Progenitor cell of endocrine pancreas (in vitro differentiated cells): ENCODE measurements around the gene TWIST2. TPM values are rescaled to one million over a fixed set of nuclear protein-coding genes. Genes with fewer than 3 reads are reported as not detected.

Source experiments
- DNase-seq: peaks from one replicate; pipeline ENCODE4 v3.0.0; 2021; ENCODE audit warnings: low spot score; ENCODE audit not compliant: unreplicated experiment
- H3K27ac Mint-ChIP-seq: 2 replicates; pipeline ENCODE4 v1.8.0; 2021; ENCODE audit warnings: mild to moderate bottlenecking, moderate library complexity, mixed read lengths
- H3K27me3 Mint-ChIP-seq: 2 replicates; pipeline ENCODE4 v1.8.0; 2021; ENCODE audit warnings: mixed read lengths
- H3K36me3 Mint-ChIP-seq: 2 replicates; pipeline ENCODE4 v1.8.0; 2022; ENCODE audit warnings: mixed read lengths; ENCODE audit not compliant: insufficient read depth
- H3K4me1 Mint-ChIP-seq: 2 replicates; pipeline ENCODE4 v1.8.0; 2021; ENCODE audit warnings: low read depth, mixed read lengths
- H3K4me3 Mint-ChIP-seq: 2 replicates; pipeline ENCODE4 v1.8.0; 2021; ENCODE audit warnings: low read depth, mild to moderate bottlenecking, moderate library complexity, mixed read lengths
- H3K9me3 Mint-ChIP-seq: 2 replicates; pipeline ENCODE4 v1.8.0; 2021; ENCODE audit warnings: low read depth, mixed read lengths
- CTCF ChIP-seq: fragments of 200-600 bp; sonication (generic); IDR thresholded peaks from one replicate; pipeline ENCODE4 v1.5.0; 2021; ENCODE audit warnings: antibody characterized with exemption, mild to moderate bottlenecking; ENCODE audit not compliant: unreplicated experiment
- total RNA-seq: library from RNA; stranded (reverse); gene quantifications from 2 replicates; pipeline ENCODE4 v1.2.1, GENCODE V29; 2021

Gene TWIST2
- total RNA-seq, 1 donor from 2014 or later, result not detected

- Mint-ChIP-seq H3K27me3 (peaks cover 12% of the 10 kb centered on the region), H3K4me3 (no peak overlapping the region), H3K4me1 (no peaks in the 10 kb centered on the region), H3K27ac (no peak overlapping the region), H3K36me3 (no peaks in the 10 kb centered on the region), H3K9me3 (no peaks in the 10 kb centered on the region)
- DNase-seq, result no peak
- TF ChIP-seq CTCF, result no peak
Measured at GRCh38 chr2:238903141-238903540, 55.3 kb downstream of the TWIST2 start.

- H3K9me3 Mint-ChIP-seq, result no peaks in the 10 kb centered on the region
- no peak for DNase-seq
- H3K36me3 Mint-ChIP-seq, result no peaks in the 10 kb centered on the region
- no peak overlapping the region for H3K4me3 Mint-ChIP-seq
- no peak overlapping the region for H3K27ac Mint-ChIP-seq
- H3K4me1 Mint-ChIP-seq, result no peaks in the 10 kb centered on the region
- H3K27me3 Mint-ChIP-seq, result peaks cover 11% of the 10 kb centered on the region
- no peak for TF ChIP-seq CTCF
Measured at GRCh38 chr2:238904177-238904576, 56.3 kb downstream of the TWIST2 start.

- Mint-ChIP-seq H3K27me3 (peaks cover 10% of the 10 kb centered on the region), H3K4me3 (no peak overlapping the region), H3K36me3 (no peaks in the 10 kb centered on the region), H3K4me1 (no peaks in the 10 kb centered on the region), H3K9me3 (no peaks in the 10 kb centered on the region), H3K27ac (no peak overlapping the region)
- TF ChIP-seq CTCF, result no peak
- no peak for DNase-seq
Measured at GRCh38 chr2:238904716-238905115, 56.8 kb downstream of the TWIST2 start.

GRCh38 chr2:238905224-238905623 lies 57.3 kb downstream of the TWIST2 start:
- H3K27ac Mint-ChIP-seq, result no peak overlapping the region
- H3K9me3 Mint-ChIP-seq, result no peaks in the 10 kb centered on the region
- no peaks in the 10 kb centered on the region for H3K36me3 Mint-ChIP-seq
- no peak for TF ChIP-seq CTCF
- H3K4me1 Mint-ChIP-seq, result no peaks in the 10 kb centered on the region
- no peak for DNase-seq
- no peak overlapping the region for H3K4me3 Mint-ChIP-seq
- H3K27me3 Mint-ChIP-seq, result peaks cover 7% of the 10 kb centered on the region

- Mint-ChIP-seq H3K27ac (no peak overlapping the region), H3K9me3 (no peaks in the 10 kb centered on the region), H3K36me3 (no peaks in the 10 kb centered on the region), H3K27me3 (peaks cover 7% of the 10 kb centered on the region), H3K4me1 (no peaks in the 10 kb centered on the region), H3K4me3 (no peak overlapping the region)
- no peak for DNase-seq
- no peak for TF ChIP-seq CTCF
Measured at GRCh38 chr2:238905644-238906043, 57.8 kb downstream of the TWIST2 start.
